Gastrocnemius medialis (tissue), 4 donors: ENCODE data around the gene NR0B1. TPM values are rescaled to one million over a fixed set of nuclear protein-coding genes. Genes with fewer than 3 reads are reported as not detected.
A peak's percentile ranks its signal among the peaks of the same experiment; 100 is the strongest.

Source experiments
- ATAC-seq, 2 donors: fragments of 150-250 bp; one replicate each; pipeline ENCODE4 v1.9.1; 2016
- DNase-seq, 2 donors: peaks; one replicate each; pipeline ENCODE4 v3.0.0-alpha.2; 2019
- H3K27ac ChIP-seq, 4 donors: fragments of 200-600 bp; sonication (generic); 1 replicate in 1 of 4; 2 replicates in 3 of 4; pipeline ENCODE4 v1.5.1; 2016 to 2018; ENCODE audit warnings: mild to moderate bottlenecking in 2 of 4, moderate library complexity in 1 of 4
- H3K27me3 ChIP-seq, 3 donors: fragments of 200-600 bp; sonication (generic) in 2 of 3; 1 replicate in 1 of 3; 2 replicates in 2 of 3; pipeline versions ENCODE4 v1.5.1 to v1.6.0; 2016 to 2019; ENCODE audit warnings: mild to moderate bottlenecking in 1 of 3, moderate library complexity in 1 of 3
- H3K36me3 ChIP-seq, 2 donors: fragments of 200-600 bp; sonication (generic) in 1 of 2; one replicate each; pipeline ENCODE4 v1.5.1; 2017 to 2018
- H3K4me1 ChIP-seq, 2 donors: fragments of 200-600 bp; sonication (generic) in 1 of 2; one replicate each; pipeline ENCODE4 v1.5.1; 2016 to 2017; ENCODE audit warnings: mild to moderate bottlenecking in 2 of 2
- H3K4me3 ChIP-seq, 4 donors: fragments of 200-600 bp; sonication (generic) in 3 of 4; 1 replicate in 1 of 4; 2 replicates in 3 of 4; pipeline ENCODE4 v1.5.1; 2016 to 2019; ENCODE audit warnings: mild to moderate bottlenecking in 2 of 4
- H3K9me3 ChIP-seq, 3 donors: fragments of 200-600 bp; sonication (generic) in 2 of 3; 1 replicate in 1 of 3; 2 replicates in 2 of 3; pipeline ENCODE4 v1.5.1; 2016 to 2019
- POLR2A ChIP-seq, 2 donors: fragments of 450-650 bp; IDR thresholded peaks; one replicate each; pipeline ENCODE4 v1.6.1; 2017; ENCODE audit warnings: antibody characterized with exemption in 2 of 2, mild to moderate bottlenecking in 2 of 2, moderate library complexity in 2 of 2
- in situ Hi-C, 4 donors: fragments of 200-750 bp; cut with MboI; loops; one replicate each; pipeline versions ENCODE4 v1.15.0 to v1.8.0; 2017; ENCODE audit warnings: low sequenced_read_pairs in 4 of 4
- intact Hi-C: fragments of 100-400 bp; cut with DNase I; formaldehyde crosslinking; loops from one replicate; pipeline ENCODE4 v1.15.1; 2023; ENCODE audit warnings: low total_unique reads
- total RNA-seq, 4 donors: library from RNA; depleted of rRNA; stranded (reverse); fragments of >200 nt; gene quantifications; one replicate each; pipeline versions ENCODE4 v1.1.0 to v1.2.3, GENCODE V29; 2016
- TF ChIP-seq, protein P1 (sequence below), 5 experiments: fragments of 450-650 bp in 3 of 5; fragments of 200-600 bp in 2 of 5; sonication (generic) in 2 of 5; IDR thresholded peaks in 4 of 5; conservative IDR thresholded peaks in 1 of 5; 1 replicate in 4 of 5; 2 replicates in 1 of 5; pipeline ENCODE4 v1.5.1; 2016 to 2019; ENCODE audit warnings: antibody characterized with exemption in 5 of 5, mild to moderate bottlenecking in 3 of 5, moderate library complexity in 3 of 5

Gene NR0B1
- total RNA-seq, 4 donors from 2014 or later, result not detected

- H3K9me3 ChIP-seq, result no peaks in the 10 kb centered on the region
- in situ Hi-C loops (loop anchor here in 1 of 4 donors (25.0 kb wide), 1 partner anchor 109 kb away; no protein-coding TSS in a partner anchor), intact Hi-C loops (no loop called here)
- ATAC-seq (no peak), DNase-seq (no peak)
- no peaks in the 10 kb centered on the region for H3K4me1 ChIP-seq
- no peaks in the 10 kb centered on the region for H3K36me3 ChIP-seq
- H3K4me3 ChIP-seq, result no peak overlapping the region
- no peak overlapping the region for H3K27ac ChIP-seq
- H3K27me3 ChIP-seq, result peaks cover 0 to 2% (median 0%) of the 10 kb centered on the region in 3 donors
- TF ChIP-seq POLR2A (IDR thresholded peaks at IDR 0.05), result no peak
- TF ChIP-seq, protein P1, sequence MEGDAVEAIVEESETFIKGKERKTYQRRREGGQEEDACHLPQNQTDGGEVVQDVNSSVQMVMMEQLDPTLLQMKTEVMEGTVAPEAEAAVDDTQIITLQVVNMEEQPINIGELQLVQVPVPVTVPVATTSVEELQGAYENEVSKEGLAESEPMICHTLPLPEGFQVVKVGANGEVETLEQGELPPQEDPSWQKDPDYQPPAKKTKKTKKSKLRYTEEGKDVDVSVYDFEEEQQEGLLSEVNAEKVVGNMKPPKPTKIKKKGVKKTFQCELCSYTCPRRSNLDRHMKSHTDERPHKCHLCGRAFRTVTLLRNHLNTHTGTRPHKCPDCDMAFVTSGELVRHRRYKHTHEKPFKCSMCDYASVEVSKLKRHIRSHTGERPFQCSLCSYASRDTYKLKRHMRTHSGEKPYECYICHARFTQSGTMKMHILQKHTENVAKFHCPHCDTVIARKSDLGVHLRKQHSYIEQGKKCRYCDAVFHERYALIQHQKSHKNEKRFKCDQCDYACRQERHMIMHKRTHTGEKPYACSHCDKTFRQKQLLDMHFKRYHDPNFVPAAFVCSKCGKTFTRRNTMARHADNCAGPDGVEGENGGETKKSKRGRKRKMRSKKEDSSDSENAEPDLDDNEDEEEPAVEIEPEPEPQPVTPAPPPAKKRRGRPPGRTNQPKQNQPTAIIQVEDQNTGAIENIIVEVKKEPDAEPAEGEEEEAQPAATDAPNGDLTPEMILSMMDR (IDR thresholded peaks at IDR 0.05 in 4 of 5, conservative IDR thresholded peaks at IDR 0.05 in 1 of 5), result no peak
These were observed 12.6 kb downstream of the NR0B1 start for GRCh38 chrX:30296408-30297254.

DNA sequence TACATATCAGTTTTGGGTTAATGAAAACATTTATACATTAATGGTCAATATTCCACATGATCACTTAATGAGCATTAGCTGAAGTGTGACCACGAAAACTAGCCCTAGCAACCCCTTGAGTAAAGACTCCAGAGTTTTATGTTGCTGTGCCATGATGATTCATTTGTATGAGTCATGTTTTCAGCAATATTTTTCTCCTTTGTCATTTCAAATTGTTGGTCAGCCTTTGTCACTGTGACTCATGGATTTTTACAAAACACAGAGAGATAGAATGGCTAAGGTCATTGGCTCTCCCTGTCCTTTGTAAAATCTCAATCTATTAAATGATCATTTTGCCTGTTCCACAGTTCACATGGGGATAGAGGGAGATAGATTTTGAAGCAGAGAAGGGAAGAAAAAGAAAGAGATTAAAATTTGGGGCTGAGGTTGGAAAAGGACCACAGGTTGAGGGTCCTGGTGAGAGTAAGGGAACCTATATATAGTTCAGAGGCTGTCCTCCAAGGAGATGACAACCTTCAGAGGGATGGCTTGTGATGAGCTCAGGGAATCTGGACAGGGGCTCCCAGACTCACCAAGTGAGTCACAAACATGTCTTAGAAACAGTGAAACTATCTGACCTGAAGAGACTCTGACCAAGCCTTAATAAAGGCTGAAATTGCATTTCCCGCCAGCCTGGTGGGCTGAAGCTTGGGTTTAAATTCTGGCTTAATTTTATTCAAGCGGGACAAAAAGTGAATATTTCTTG, 25.6 kb downstream of the NR0B1 start:
- Histone ChIP-seq H3K9me3 (no peaks in the 10 kb centered on the region), H3K27ac (no peak overlapping the region), H3K27me3 (no peaks in the 10 kb centered on the region), H3K36me3 (no peaks in the 10 kb centered on the region), H3K4me1 (no peaks in the 10 kb centered on the region), H3K4me3 (no peak overlapping the region)
- in situ Hi-C loops, result loop anchor here in 1 of 4 donors (25.0 kb wide), 1 partner anchor 96 kb away; no protein-coding TSS in a partner anchor
- ATAC-seq, result peak; percentile 30 to 41
- TF ChIP-seq, protein P1 (IDR thresholded peaks at IDR 0.05 in 4 of 5, conservative IDR thresholded peaks at IDR 0.05 in 1 of 5), result no peak
- no peak for TF ChIP-seq POLR2A (IDR thresholded peaks at IDR 0.05)
- no peak for DNase-seq
- intact Hi-C loops, result no loop called here

- Histone ChIP-seq H3K27ac (no peak overlapping the region), H3K4me3 (no peak overlapping the region), H3K4me1 (no peaks in the 10 kb centered on the region), H3K9me3 (no peaks in the 10 kb centered on the region), H3K27me3 (no peaks in the 10 kb centered on the region), H3K36me3 (no peaks in the 10 kb centered on the region)
- TF ChIP-seq, protein P1 (IDR thresholded peaks at IDR 0.05 in 4 of 5, conservative IDR thresholded peaks at IDR 0.05 in 1 of 5), result no peak
- no peak for TF ChIP-seq POLR2A (IDR thresholded peaks at IDR 0.05)
- ATAC-seq (no peak), DNase-seq (no peak)
- in situ Hi-C loops (loop anchor here in 1 of 4 donors (25.0 kb wide), 1 partner anchor 95 kb away; no protein-coding TSS in a partner anchor), intact Hi-C loops (no loop called here)
These were observed 26.7 kb downstream of the NR0B1 start for GRCh38 chrX:30282527-30282926.

- H3K27me3 ChIP-seq, result no peaks in the 10 kb centered on the region
- no peaks in the 10 kb centered on the region for H3K9me3 ChIP-seq
- H3K36me3 ChIP-seq, result no peaks in the 10 kb centered on the region
- ATAC-seq (no peak), DNase-seq (no peak)
- H3K27ac ChIP-seq, result no peak overlapping the region
- H3K4me1 ChIP-seq, result no peaks in the 10 kb centered on the region
- in situ Hi-C loops, result loop anchor here in 1 of 4 donors (25.0 kb wide), 1 partner anchor 93 kb away; no protein-coding TSS in a partner anchor
- H3K4me3 ChIP-seq, result no peak overlapping the region
- intact Hi-C loops, result no loop called here
- TF ChIP-seq POLR2A (IDR thresholded peaks at IDR 0.05), result no peak
- TF ChIP-seq, protein P1 (IDR thresholded peaks at IDR 0.05 in 4 of 5, conservative IDR thresholded peaks at IDR 0.05 in 1 of 5), result no peak
These were observed 28.8 kb downstream of the NR0B1 start for GRCh38 chrX:30280428-30280827.
